Coronary artery (tissue), 2 donors: Measurements from ENCODE around the gene AMBP.

ENCODE experiments used
- DNase-seq: peaks from one replicate; pipeline ENCODE4 v3.0.0-alpha.2; 2017; ENCODE audit warnings: low spot score
- H3K27ac ChIP-seq, 2 donors: fragments of 200-600 bp; sonication (generic); one replicate each; pipeline ENCODE4 v1.5.1; 2016 to 2019
- H3K4me3 ChIP-seq: fragments of 200-600 bp; sonication (generic); 2 replicates; pipeline ENCODE4 v1.5.1; 2016; ENCODE audit warnings: mild to moderate bottlenecking, moderate library complexity
- CTCF ChIP-seq: fragments of 200-600 bp; sonication (generic); IDR thresholded peaks from one replicate; pipeline ENCODE4 v1.5.1; 2019; ENCODE audit warnings: antibody characterized with exemption

The AMBP gene

GRCh38 chr9:114076237-114077161 is 1.6 kb downstream of the AMBP start:
- no peak overlapping the region for H3K27ac ChIP-seq
- TF ChIP-seq CTCF = no peak
- DNase-seq = no peak
- H3K4me3 ChIP-seq = no peak overlapping the region

GRCh38 chr9:114075602-114076001 is 2.5 kb downstream of the AMBP start:
- no peak for TF ChIP-seq CTCF
- H3K27ac ChIP-seq = no peak overlapping the region

GRCh38 chr9:114072184-114073140 is 5.6 kb downstream of the AMBP start:
- Histone ChIP-seq H3K4me3 (no peak overlapping the region), H3K27ac (peak overlapping the region; percentile 45 to 69)
- peak; percentile 83 for DNase-seq

More at GRCh38 chr9:114075602-114076001, 2.5 kb downstream of the AMBP start:
- DNase-seq = no peak
- no peak overlapping the region for H3K4me3 ChIP-seq

GRCh38 chr9:114071197-114071795 is 6.8 kb downstream of the AMBP start:
- H3K4me3 ChIP-seq = no peak overlapping the region
- H3K27ac ChIP-seq = no peak overlapping the region
- TF ChIP-seq CTCF = no peak
- DNase-seq = no peak

More at GRCh38 chr9:114072184-114073140, 5.6 kb downstream of the AMBP start:
- TF ChIP-seq CTCF = no peak

- no peak overlapping the region for H3K4me3 ChIP-seq
- DNase-seq = no peak
- H3K27ac ChIP-seq = no peak overlapping the region
- TF ChIP-seq CTCF = no peak
Measured at GRCh38 chr9:114070188-114071103, 7.7 kb downstream of the AMBP start.
